Neural cell (in vitro differentiated cells): ENCODE data around the gene MLST8. TPM values are rescaled to one million over a fixed set of nuclear protein-coding genes. Genes with fewer than 3 reads are reported as not detected.

Source experiments
- H2AFZ ChIP-seq: fragments of 200-600, 300-800 bp; sonication (generic), shearing (Covaris generic); 2 replicates; pipeline ENCODE4 v1.6.0; 2014; ENCODE audit warnings: low read depth, mild to moderate bottlenecking, antibody characterized with exemption, low read length, moderate library complexity
- H3F3A ChIP-seq: fragments of 200-600 bp; shearing (Covaris generic); 2 replicates; pipeline ENCODE4 v1.6.1; 2016; ENCODE audit warnings: mild to moderate bottlenecking, moderate library complexity, mixed read lengths, antibody characterized with exemption, low read length; ENCODE audit not compliant: insufficient read depth, poor library complexity, severe bottlenecking
- H3K27ac ChIP-seq: fragments of 200-600, 300-800 bp; sonication (generic), shearing (Covaris generic); 2 replicates; pipeline ENCODE4 v1.5.1; 2014; ENCODE audit warnings: mild to moderate bottlenecking, low read length, moderate library complexity
- H3K27me3 ChIP-seq: fragments of 300-800, 200-600 bp; sonication (generic), shearing (Covaris generic); 2 replicates; pipeline ENCODE4 v1.6.0; 2014; ENCODE audit warnings: mild to moderate bottlenecking, low read depth, low read length, moderate library complexity; ENCODE audit not compliant: insufficient read depth
- H3K36me3 ChIP-seq: fragments of 300-800, 200-600 bp; sonication (generic), shearing (Covaris generic); 2 replicates; pipeline ENCODE4 v1.5.1; 2014; ENCODE audit warnings: mild to moderate bottlenecking, antibody characterized with exemption, low read length, moderate library complexity; ENCODE audit not compliant: insufficient read depth
- H3K4me2 ChIP-seq: fragments of 300-800, 200-600 bp; sonication (generic), shearing (Covaris generic); 2 replicates; pipeline ENCODE4 v1.6.0; 2014; ENCODE audit warnings: mild to moderate bottlenecking, low read length
- H3K4me3 ChIP-seq: fragments of 300-800, 200-600 bp; sonication (generic), shearing (Covaris generic); 2 replicates; pipeline ENCODE4 v1.5.1; 2014; ENCODE audit warnings: mild to moderate bottlenecking, low read length, moderate library complexity
- H3K79me2 ChIP-seq: fragments of 200-600 bp; shearing (Covaris generic); replicated peaks from 2 replicates; pipeline ENCODE4 v1.6.0; 2014; ENCODE audit warnings: mild to moderate bottlenecking, low read length, moderate library complexity; ENCODE audit not compliant: insufficient read depth
- H3K9ac ChIP-seq: fragments of 300-800, 200-600 bp; sonication (generic), shearing (Covaris generic); 2 replicates; pipeline ENCODE4 v1.6.1; 2016; ENCODE audit warnings: mild to moderate bottlenecking, low read length, mixed read lengths
- H3K9me2 ChIP-seq: fragments of 200-600 bp; shearing (Covaris generic); 2 replicates; pipeline ENCODE4 v1.6.1; 2016; ENCODE audit warnings: mild to moderate bottlenecking, low read length, mixed read lengths; ENCODE audit not compliant: insufficient read depth
- H3K9me3 ChIP-seq: fragments of 200-600, 300-800 bp; sonication (generic), shearing (Covaris generic); 2 replicates; pipeline ENCODE4 v1.6.1; 2016; ENCODE audit warnings: mild to moderate bottlenecking, mixed run types, low read length, moderate library complexity, mixed read lengths
- H4K20me1 ChIP-seq: fragments of 200-600 bp; shearing (Covaris generic); 2 replicates; pipeline ENCODE4 v1.6.1; 2016; ENCODE audit warnings: mild to moderate bottlenecking, mixed run types; ENCODE audit not compliant: insufficient read depth
- EZH2 ChIP-seq: fragments of 200-600, 300-800 bp; shearing (Covaris generic), sonication (generic); IDR thresholded peaks from 2 replicates; pipeline ENCODE4 v1.6.1; 2014; ENCODE audit warnings: antibody characterized with exemption, low read length, borderline replicate concordance, mild to moderate bottlenecking; ENCODE audit not compliant: insufficient read depth, poor library complexity, severe bottlenecking
- MXI1 ChIP-seq: fragments of 450-650 bp; conservative IDR thresholded peaks from 2 replicates; pipeline ENCODE4 v1.6.1; 2014; ENCODE audit warnings: antibody characterized with exemption, mild to moderate bottlenecking; ENCODE audit not compliant: poor library complexity, severe bottlenecking
- POLR2AphosphoS5 ChIP-seq: IDR thresholded peaks from 2 replicates; pipeline ENCODE4 v1.6.1; 2012
- RAD21 ChIP-seq: fragments of 450-650 bp; conservative IDR thresholded peaks from 2 replicates; pipeline ENCODE4 v1.6.1; 2014; ENCODE audit warnings: antibody characterized with exemption, mild to moderate bottlenecking, moderate library complexity
- SMC3 ChIP-seq: fragments of 450-650 bp; conservative IDR thresholded peaks from 2 replicates; pipeline ENCODE4 v1.6.1; 2014; ENCODE audit warnings: antibody characterized with exemption, mild to moderate bottlenecking, moderate library complexity; ENCODE audit not compliant: poor library complexity
- TAF1 ChIP-seq: IDR thresholded peaks from 2 replicates; pipeline ENCODE4 v1.6.1; 2012; ENCODE audit warnings: low read depth
- polyA plus RNA-seq: library from polyadenylated mRNA; depleted of rRNA; stranded (reverse); fragments of >200 nt; gene quantifications from 2 replicates; pipeline ENCODE4 v1.2.3, GENCODE V29; 2014
- TF ChIP-seq, protein P1 (sequence below): IDR thresholded peaks from 2 replicates; pipeline ENCODE4 v1.6.1; 2012; ENCODE audit warnings: borderline replicate concordance
- TF ChIP-seq, protein P2 (sequence below): fragments of 450-650 bp; IDR thresholded peaks from 2 replicates; pipeline ENCODE4 v1.5.1; 2014; ENCODE audit warnings: antibody characterized with exemption, mild to moderate bottlenecking, moderate library complexity; ENCODE audit not compliant: poor library complexity, severe bottlenecking

MLST8 gene
- polyA plus RNA-seq, 1 donor from 2014 or later, result 13.5 TPM

DNA sequence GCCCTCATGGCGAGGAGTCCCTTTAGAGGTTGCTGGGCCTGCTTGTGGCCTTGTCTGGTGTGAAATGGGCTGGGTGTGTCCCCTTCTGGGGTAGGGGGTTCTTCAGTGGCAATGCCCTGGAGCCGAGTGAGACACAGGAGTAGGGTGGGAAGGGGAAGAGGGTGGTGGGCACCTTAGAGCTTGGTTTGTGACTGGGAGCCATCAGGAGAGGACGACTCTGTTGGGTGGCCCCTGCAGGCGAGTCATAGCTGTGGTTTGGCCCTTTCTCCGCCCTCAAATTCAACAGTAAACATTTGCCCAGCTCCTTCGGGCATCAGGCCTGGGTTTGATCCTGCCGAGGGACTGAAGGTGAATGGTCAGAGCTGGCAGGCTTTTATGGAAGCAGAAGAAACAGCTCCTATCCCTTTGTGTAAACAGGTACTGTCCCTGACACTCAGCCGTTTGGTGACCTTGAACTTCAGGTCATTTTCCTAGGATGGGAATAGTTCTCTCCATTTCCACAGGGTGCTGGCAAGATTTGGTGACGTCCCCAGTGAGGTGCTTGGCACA, 21.1 kb downstream of the MLST8 start:
- H3K79me2 ChIP-seq, result peaks cover 26% of the 10 kb centered on the region
- no peak overlapping the region for H2AFZ ChIP-seq
- H3K9me3 ChIP-seq, result no peaks in the 10 kb centered on the region
- TF ChIP-seq EZH2 (no peak), MXI1 (no peak), TAF1 (no peak), SMC3 (no peak), RAD21 (no peak)
- TF ChIP-seq, protein P1, sequence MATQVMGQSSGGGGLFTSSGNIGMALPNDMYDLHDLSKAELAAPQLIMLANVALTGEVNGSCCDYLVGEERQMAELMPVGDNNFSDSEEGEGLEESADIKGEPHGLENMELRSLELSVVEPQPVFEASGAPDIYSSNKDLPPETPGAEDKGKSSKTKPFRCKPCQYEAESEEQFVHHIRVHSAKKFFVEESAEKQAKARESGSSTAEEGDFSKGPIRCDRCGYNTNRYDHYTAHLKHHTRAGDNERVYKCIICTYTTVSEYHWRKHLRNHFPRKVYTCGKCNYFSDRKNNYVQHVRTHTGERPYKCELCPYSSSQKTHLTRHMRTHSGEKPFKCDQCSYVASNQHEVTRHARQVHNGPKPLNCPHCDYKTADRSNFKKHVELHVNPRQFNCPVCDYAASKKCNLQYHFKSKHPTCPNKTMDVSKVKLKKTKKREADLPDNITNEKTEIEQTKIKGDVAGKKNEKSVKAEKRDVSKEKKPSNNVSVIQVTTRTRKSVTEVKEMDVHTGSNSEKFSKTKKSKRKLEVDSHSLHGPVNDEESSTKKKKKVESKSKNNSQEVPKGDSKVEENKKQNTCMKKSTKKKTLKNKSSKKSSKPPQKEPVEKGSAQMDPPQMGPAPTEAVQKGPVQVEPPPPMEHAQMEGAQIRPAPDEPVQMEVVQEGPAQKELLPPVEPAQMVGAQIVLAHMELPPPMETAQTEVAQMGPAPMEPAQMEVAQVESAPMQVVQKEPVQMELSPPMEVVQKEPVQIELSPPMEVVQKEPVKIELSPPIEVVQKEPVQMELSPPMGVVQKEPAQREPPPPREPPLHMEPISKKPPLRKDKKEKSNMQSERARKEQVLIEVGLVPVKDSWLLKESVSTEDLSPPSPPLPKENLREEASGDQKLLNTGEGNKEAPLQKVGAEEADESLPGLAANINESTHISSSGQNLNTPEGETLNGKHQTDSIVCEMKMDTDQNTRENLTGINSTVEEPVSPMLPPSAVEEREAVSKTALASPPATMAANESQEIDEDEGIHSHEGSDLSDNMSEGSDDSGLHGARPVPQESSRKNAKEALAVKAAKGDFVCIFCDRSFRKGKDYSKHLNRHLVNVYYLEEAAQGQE, result no peak
- no peak overlapping the region for H3K27ac ChIP-seq
- H3F3A ChIP-seq, result no peaks in the 10 kb centered on the region
- H3K27me3 ChIP-seq, result no peaks in the 10 kb centered on the region
- no peak overlapping the region for H3K4me2 ChIP-seq
- no peaks in the 10 kb centered on the region for H3K36me3 ChIP-seq
- no peak overlapping the region for H3K9ac ChIP-seq
- no peaks in the 10 kb centered on the region for H3K9me2 ChIP-seq
- H4K20me1 ChIP-seq, result no peaks in the 10 kb centered on the region
- no peak overlapping the region for H3K4me3 ChIP-seq

DNA sequence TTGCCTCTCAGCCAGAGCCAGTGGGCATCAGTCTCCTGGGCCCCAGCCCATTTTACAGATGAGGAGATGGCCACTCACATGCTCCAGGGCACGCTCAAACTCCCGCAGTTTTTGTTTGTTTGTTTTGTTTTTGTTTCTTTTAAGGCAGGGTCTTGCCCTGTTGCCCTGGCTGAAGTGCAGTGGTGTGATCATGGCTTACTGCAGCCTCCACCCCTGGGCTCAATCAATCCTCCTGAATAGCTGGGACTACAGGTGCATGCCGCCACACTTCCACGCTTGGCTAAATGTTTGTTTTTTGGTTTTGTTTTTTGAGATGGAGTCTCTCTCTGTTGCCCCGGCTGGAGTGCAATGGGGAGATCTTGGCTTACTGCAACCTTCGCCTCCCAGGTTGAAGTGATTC, 21.7 kb downstream of the MLST8 start:
- Histone ChIP-seq H3K36me3 (no peaks in the 10 kb centered on the region), H3K9ac (no peak overlapping the region), H3K27me3 (no peaks in the 10 kb centered on the region), H3K9me3 (no peaks in the 10 kb centered on the region), H3K9me2 (no peaks in the 10 kb centered on the region), H4K20me1 (no peaks in the 10 kb centered on the region), H3K27ac (no peak overlapping the region), H3K4me2 (no peak overlapping the region), H3K4me3 (no peak overlapping the region), H2AFZ (no peak overlapping the region), H3K79me2 (peaks cover 26% of the 10 kb centered on the region), H3F3A (no peaks in the 10 kb centered on the region)
- TF ChIP-seq RAD21 (no peak), EZH2 (no peak)

DNA sequence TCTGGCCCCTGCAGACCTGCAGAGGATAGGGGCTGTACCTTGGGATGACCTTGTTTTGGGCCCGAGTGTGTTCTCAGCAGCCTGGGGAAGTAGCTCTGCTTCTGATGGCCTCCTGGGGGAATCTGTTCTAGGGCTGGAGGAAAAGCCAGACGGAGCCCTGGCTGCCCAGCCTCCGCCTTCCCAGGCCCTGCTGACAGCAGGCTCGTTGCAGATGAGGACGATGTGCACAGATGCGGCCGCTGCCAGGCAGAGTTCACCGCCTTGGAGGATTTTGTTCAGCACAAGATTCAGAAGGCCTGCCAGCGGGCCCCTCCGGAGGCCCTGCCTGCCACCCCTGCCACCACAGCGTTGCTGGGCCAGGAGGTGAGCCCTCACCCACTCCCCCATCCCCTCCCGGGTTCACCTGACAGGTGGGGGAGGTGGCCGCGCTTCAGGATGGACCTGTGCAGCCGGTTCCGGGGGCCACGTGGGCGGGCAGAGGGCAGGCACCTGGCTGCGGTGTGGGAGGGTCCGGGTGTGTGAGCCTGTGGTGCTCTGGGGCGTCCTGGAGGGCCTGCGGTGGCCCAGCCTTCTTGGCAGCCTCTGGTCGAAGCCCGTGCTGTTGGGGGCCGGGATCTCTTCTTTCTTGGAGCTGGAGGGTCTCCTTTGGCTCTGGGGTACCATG, 23.0 kb downstream of the MLST8 start:
- no peak overlapping the region for H3K4me2 ChIP-seq
- H3K4me3 ChIP-seq, result no peak overlapping the region
- H3K27me3 ChIP-seq, result no peaks in the 10 kb centered on the region
- peaks cover 26% of the 10 kb centered on the region for H3K79me2 ChIP-seq
- no peak overlapping the region for H3K9ac ChIP-seq
- H4K20me1 ChIP-seq, result no peaks in the 10 kb centered on the region
- H3F3A ChIP-seq, result no peaks in the 10 kb centered on the region
- H2AFZ ChIP-seq, result no peak overlapping the region
- H3K9me3 ChIP-seq, result no peaks in the 10 kb centered on the region
- H3K27ac ChIP-seq, result no peak overlapping the region
- TF ChIP-seq EZH2, result no peak
- TF ChIP-seq, protein P1, result no peak
- TF ChIP-seq POLR2AphosphoS5, result no peak
- TF ChIP-seq, protein P2, sequence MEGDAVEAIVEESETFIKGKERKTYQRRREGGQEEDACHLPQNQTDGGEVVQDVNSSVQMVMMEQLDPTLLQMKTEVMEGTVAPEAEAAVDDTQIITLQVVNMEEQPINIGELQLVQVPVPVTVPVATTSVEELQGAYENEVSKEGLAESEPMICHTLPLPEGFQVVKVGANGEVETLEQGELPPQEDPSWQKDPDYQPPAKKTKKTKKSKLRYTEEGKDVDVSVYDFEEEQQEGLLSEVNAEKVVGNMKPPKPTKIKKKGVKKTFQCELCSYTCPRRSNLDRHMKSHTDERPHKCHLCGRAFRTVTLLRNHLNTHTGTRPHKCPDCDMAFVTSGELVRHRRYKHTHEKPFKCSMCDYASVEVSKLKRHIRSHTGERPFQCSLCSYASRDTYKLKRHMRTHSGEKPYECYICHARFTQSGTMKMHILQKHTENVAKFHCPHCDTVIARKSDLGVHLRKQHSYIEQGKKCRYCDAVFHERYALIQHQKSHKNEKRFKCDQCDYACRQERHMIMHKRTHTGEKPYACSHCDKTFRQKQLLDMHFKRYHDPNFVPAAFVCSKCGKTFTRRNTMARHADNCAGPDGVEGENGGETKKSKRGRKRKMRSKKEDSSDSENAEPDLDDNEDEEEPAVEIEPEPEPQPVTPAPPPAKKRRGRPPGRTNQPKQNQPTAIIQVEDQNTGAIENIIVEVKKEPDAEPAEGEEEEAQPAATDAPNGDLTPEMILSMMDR, result no peak
- H3K9me2 ChIP-seq, result no peaks in the 10 kb centered on the region
- H3K36me3 ChIP-seq, result no peaks in the 10 kb centered on the region
